C4-2B (cell line): ENCODE data around the gene MX2.
"Not testable (repeated sequence)": the region's sequence is repeated elsewhere in the genome, so short reads cannot be mapped to it uniquely, and the experiment has no call there.

Source experiments
- H3K27ac ChIP-seq: fragments of 450-650 bp; 2 replicates; pipeline ENCODE4 v1.5.1; 2017
- ZFX ChIP-seq: fragments of 450-650 bp; IDR thresholded peaks from 2 replicates; pipeline ENCODE4 v1.6.1; 2017
- TF ChIP-seq, protein P1 (sequence below): fragments of 450-650 bp; conservative IDR thresholded peaks from 2 replicates; pipeline ENCODE4 v1.5.1; 2017; ENCODE audit warnings: mild to moderate bottlenecking

MX2 gene

DNA sequence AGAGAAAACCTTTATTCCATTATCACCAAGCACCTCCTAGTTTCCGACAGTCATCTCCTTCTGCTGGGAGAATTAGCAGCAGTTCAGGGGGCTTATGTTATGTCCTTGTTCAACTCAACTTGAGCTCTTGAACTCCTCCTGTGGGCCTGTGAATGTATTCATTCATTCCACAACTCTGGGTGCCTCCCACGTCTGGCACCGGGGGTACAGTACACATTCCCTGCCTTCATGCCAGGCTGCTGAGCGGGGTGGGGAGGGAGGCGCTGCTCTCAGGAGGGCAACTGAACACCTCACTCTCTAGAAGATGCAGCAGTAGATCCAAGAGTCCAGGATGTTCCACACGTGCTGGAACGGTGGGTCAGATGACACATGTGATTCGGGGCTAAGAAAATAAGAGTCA lies 4.3 kb upstream of the MX2 start:
- H3K27ac ChIP-seq: no peak overlapping the region
- no peak for TF ChIP-seq ZFX
- TF ChIP-seq, protein P1, sequence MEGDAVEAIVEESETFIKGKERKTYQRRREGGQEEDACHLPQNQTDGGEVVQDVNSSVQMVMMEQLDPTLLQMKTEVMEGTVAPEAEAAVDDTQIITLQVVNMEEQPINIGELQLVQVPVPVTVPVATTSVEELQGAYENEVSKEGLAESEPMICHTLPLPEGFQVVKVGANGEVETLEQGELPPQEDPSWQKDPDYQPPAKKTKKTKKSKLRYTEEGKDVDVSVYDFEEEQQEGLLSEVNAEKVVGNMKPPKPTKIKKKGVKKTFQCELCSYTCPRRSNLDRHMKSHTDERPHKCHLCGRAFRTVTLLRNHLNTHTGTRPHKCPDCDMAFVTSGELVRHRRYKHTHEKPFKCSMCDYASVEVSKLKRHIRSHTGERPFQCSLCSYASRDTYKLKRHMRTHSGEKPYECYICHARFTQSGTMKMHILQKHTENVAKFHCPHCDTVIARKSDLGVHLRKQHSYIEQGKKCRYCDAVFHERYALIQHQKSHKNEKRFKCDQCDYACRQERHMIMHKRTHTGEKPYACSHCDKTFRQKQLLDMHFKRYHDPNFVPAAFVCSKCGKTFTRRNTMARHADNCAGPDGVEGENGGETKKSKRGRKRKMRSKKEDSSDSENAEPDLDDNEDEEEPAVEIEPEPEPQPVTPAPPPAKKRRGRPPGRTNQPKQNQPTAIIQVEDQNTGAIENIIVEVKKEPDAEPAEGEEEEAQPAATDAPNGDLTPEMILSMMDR: no peak

DNA sequence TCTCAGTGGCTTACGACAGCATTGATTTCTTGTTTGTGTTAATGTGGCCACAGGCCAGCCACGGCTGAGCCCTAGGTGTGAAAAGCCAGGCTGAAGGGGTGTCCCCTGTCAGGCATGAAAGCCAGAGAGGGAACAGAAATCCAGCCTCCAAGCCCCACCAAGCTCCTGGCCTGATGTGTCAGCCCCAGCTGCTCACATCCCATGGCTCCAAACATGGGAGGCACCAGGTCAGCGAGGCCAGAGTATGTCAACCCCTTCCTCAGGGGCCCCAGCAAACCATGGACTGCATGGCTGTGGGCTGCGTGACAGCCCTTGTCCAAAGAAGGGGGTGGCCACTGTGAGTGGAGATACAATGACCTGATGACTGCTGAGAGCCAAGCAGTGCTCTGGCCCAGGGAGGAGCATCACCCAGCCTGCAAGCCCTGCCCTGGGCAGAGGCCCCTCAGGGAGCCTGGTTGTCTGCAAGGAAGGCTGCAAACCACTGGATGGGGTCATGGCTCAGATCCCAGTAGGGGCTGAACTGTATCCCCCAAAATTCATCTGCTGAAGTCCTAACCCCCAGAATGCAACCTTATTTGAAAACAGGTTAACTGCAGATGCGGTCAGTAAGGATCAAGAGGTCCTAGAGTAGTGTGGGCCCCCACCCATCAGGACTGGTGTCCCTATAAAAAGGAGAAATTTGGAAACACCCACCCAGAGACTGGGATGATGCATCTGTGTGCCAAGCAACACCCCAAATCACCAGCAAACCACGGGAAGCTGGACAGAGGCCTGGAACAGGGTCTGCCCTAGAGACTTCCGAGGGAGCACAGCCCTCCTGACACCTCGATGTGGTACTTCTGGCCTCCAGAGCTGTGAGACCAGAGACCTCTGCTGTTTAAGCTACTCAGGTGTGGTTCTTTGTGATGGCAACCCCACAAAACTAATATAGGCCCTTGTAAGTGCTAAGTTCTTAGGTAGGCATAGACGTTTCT lies 3.3 kb upstream of the MX2 start:
- TF ChIP-seq, protein P1: no peak
- no peak for TF ChIP-seq ZFX
- no peak overlapping the region for H3K27ac ChIP-seq

DNA sequence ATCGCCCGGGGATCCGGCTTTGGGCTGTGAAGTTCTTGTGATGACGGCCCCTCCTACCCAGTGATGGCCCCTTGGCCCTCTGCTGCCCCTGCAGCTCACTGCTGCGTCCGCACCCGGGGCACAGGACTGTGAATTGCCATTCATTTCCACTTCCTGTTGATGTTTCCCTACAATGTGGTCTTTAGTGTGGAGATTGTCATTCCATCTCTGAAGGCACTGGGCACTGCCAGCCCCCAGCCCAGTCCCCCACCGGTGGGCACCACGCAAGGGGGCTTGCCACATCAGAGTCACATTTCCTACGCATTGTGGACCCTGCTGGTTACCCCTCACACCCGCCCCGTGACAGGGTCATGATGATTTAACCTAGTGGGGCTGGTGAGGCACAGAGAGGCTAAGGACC lies 2.5 kb upstream of the MX2 start:
- no peak overlapping the region for H3K27ac ChIP-seq
- TF ChIP-seq, protein P1: no peak
- TF ChIP-seq ZFX: no peak

DNA sequence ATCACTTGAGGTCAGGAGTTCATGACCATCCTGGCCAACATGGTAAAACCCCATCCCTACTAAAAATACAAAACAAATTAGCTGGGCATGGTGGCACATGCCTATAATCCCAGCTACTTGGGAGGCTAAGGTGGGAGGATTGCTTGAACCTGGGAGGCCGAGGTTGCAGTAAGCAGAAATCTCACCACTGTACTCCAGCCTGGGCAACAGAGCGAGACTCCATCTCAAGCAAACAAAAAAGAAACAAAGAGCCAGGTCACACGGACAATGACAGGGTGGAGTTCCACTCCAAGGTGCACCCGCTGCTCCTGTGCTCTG lies 2.1 kb upstream of the MX2 start:
- not testable (repeated sequence) for H3K27ac ChIP-seq

DNA sequence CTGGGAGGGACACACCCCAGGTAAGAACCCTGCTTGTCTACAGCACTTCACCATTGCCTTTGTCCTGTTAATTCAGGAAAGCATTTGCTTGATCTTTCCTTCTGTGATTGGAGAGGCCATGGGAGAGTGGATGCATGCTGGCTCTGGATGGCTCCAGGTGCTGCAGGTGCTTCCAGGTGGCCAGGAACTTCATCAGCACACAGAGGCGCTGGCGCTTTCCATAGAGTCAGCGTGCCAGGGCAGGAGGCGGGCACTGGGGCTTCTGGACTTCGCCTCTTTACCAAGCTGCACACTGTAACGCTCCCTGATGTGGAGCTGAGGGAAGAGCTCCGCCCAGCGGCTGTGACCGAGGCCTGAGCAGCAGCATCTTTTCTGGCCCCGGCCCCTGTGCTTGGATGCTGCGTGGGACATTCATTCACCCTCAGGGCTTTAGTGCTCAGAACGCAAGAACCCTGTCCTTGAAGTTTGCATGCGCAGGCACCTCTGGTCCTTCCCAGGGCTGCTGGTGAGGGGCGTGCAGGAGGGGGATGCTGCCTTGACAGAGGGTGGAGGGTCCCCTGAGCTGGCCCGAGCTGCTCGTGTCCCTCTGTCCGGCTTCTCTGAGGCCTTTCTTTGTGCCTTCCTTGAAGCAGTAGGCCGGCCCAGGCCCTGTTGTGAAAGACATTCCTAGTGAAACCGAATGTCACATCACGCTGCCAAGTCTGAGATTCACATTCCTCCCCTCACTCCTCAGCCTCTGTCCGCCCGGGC lies 1.6 kb upstream of the MX2 start:
- TF ChIP-seq, protein P1: peak; percentile 84
- no peak for TF ChIP-seq ZFX
- no peak overlapping the region for H3K27ac ChIP-seq

DNA sequence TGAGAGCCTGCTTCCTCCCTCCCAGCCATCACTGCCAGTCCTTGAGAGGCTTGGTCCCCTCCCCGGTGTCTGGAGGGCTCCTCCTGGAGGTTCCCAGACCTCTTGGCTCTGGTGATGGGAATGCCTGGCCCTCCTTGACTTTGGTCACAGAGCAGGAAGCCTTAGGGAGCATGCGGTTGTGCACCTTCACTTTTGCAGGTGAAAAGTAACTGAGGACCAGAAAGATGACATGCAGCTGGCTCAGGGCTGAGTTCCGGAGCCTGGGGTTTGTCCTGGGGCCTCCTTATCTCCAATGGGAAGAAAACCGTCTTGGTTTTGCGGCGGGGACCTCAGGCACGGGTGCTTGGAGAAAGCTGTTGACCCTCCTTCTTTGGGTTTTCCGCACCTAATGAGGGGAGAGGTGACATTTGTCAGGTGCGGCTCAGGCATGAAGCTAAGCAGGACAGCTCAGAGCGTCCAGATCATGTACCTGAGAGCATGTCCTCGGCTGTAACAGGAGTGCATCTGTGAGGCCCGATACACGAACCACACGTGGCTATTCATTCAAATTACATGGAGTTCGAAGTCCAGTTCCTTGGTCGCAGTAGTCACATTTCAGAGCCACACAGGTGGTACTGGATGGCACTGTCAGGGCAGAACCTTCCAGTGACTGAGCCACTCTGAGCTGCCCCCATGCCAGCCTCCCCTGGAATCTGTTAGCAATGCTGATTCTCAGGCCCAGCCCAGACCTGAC lies 608 bp upstream of the MX2 start:
- no peak overlapping the region for H3K27ac ChIP-seq
- TF ChIP-seq ZFX: no peak
- TF ChIP-seq, protein P1: no peak

DNA sequence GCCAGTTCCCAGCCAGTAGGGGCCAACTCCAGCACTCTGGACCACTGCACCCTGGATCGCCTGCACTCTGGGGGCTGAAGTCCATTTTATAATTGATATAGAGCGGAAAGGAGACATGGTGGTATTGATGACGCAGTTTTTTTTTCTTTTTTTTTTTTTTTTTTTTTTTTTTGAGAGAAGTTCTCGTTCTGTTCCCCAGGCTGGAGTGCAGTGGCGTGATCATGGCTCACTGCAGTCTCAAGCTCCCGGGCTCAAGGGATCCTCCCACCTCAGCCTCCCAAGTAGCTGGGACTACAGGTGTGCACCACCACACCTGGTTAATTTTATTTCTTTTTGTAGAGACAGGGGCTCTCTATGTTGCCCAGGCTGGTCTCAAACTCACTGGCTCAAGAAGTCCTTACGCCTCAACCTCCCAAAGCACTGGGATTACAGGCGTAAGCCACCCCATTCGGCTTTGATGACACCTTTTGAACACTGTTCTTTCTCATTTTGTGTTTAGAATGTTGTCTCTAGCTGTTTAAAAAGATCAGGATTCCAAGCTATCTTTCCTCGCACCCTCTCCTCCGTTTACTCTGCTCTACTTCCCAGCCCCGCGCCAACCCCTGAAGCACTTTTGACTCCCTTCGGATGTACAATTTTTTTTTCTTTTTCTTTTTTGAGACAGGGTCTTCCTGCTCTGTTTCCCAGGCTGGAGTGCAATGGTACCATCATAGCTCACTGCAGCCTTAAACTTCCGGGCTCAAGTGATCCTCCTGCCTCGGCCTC lies 960 bp downstream of the MX2 start:
- TF ChIP-seq, protein P1: no peak
- TF ChIP-seq ZFX: no peak
- no peak overlapping the region for H3K27ac ChIP-seq
